Measurements from ENCODE around the gene VAMP8.

DNA sequence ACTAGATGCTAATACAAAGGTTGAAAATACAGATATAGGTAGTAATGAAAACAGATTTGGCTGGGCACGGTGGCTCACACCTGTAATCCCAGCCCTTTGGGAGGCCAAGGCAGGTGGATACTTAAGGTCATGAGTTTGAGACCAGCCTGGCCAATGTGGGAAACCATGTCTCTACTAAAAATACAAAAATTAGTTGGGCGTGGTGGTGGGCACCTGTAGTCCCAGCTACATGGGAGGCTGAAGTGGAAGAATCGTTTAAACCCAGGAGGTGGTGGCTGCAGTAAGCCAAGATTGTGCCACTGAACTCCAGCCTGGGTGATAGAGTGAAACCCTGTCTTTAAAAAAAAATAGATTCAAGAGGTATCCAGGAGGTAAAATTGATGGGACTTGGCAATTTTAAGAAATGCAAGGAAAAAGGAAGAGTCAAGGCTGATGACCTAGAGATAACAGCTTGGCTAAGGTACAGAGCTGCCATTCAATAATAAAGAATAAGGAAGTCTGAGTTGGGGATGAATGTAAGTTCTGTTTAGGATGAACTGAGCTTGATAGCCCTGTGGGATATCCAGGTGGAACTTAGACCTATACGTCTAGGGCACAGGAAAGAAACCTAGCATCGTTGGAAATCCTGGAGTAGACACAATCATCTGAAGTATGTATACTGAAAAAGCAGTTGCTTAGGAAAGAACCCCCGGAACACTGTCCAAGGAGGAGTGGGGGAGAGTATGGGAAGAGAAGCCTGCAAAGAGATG, 29.4 kb upstream of the VAMP8 start:
- no peak for TF ChIP-seq EZH2 (IDR thresholded peaks at IDR 0.05; ENCODE audit: borderline replicate concordance, low read depth, low read length, severe bottlenecking)
- TF ChIP-seq, protein P1, sequence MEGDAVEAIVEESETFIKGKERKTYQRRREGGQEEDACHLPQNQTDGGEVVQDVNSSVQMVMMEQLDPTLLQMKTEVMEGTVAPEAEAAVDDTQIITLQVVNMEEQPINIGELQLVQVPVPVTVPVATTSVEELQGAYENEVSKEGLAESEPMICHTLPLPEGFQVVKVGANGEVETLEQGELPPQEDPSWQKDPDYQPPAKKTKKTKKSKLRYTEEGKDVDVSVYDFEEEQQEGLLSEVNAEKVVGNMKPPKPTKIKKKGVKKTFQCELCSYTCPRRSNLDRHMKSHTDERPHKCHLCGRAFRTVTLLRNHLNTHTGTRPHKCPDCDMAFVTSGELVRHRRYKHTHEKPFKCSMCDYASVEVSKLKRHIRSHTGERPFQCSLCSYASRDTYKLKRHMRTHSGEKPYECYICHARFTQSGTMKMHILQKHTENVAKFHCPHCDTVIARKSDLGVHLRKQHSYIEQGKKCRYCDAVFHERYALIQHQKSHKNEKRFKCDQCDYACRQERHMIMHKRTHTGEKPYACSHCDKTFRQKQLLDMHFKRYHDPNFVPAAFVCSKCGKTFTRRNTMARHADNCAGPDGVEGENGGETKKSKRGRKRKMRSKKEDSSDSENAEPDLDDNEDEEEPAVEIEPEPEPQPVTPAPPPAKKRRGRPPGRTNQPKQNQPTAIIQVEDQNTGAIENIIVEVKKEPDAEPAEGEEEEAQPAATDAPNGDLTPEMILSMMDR (IDR thresholded peaks at IDR 0.05; ENCODE audit: borderline replicate concordance, extremely low read depth, low read length, poor library complexity, severe bottlenecking): no peak
